Nephron (organoid): ENCODE results near the gene NUP107.
"Not testable (repeated sequence)": the region's sequence is repeated elsewhere in the genome, so short reads cannot be mapped to it uniquely, and the experiment has no call there.

Source experiments
- H3K27ac Mint-ChIP-seq, 3 experiments: 2 replicates each; pipeline ENCODE4 v1.8.0; 2020; ENCODE audit warnings: mixed read lengths in 3 of 3, mild to moderate bottlenecking in 2 of 3, moderate library complexity in 1 of 3
- H3K27me3 Mint-ChIP-seq: 2 replicates; pipeline ENCODE4 v1.8.0; 2021; ENCODE audit warnings: low read depth, mild to moderate bottlenecking, moderate library complexity, mixed read lengths
- H3K36me3 Mint-ChIP-seq: 2 replicates; pipeline ENCODE4 v1.8.0; 2020; ENCODE audit warnings: low read depth, mixed read lengths
- H3K4me1 Mint-ChIP-seq: 2 replicates; pipeline ENCODE4 v1.8.0; 2020; ENCODE audit warnings: mixed read lengths
- H3K4me3 Mint-ChIP-seq, 3 experiments: 2 replicates each; pipeline ENCODE4 v1.8.0; 2020; ENCODE audit warnings: mild to moderate bottlenecking in 3 of 3, mixed read lengths in 3 of 3, moderate library complexity in 2 of 3
- H3K9me3 Mint-ChIP-seq: 2 replicates; pipeline ENCODE4 v1.8.0; 2020; ENCODE audit warnings: mixed read lengths
- TF ChIP-seq, protein P1 (sequence below), 3 experiments: fragments of 200-600 bp; sonication (generic); IDR thresholded peaks; one replicate each; pipeline ENCODE4 v1.5.0; 2021; ENCODE audit warnings: antibody characterized with exemption in 3 of 3; ENCODE audit not compliant: unreplicated experiment in 3 of 3

NUP107 gene

DNA sequence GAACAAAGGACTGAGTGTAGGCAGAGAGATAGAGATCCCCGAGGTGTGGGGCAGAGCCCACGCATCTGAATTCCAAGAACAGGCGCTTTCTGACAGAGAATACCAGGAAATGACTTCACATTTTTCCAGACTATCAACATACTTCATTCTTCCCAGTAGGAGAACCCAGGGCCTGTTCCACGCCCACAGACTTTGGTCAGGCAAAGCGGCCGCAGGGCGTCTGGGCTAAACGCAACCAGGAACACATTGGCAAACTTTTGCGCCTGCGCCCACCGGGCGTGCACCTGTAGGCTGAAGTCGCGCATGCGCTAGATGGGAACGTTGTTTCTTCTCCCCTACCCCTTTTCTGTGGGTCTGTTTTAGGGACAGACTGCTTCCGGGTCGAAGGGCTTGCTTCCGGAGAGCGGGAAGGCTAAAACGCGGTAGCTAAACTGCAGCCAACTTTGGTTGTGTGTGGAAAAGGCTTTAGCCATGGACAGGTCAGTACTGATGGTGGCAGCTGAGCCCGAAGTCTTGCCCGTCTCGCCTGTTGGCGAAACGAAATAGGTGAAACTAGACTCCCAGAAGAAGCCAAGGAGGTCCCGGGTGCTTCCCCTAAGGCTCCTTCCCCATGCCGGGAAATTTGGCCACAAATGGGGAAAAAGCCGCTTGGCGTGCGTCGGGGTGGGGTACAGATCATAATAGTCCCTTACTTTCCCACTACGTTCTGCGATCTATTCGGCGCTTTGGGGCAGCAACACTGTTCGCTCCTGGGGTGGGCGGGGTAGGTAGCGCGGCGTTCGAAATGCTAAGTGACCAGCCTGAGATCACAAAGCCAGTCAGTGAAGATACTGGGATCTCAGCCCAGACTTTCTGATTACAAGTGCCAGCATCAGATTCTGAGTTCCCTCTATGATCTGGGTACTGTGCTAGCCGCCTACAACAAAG, at the start of gene NUP107:
Gene NUP107, plus strand, starts transcription at position 384 of the 927 bp plus-strand sequence. Its CDS starts 88 bp downstream, at position 472.
- no peaks in the 10 kb centered on the region for H3K9me3 Mint-ChIP-seq
- peaks cover 11% of the 10 kb centered on the region for H3K36me3 Mint-ChIP-seq
- TF ChIP-seq, protein P1, sequence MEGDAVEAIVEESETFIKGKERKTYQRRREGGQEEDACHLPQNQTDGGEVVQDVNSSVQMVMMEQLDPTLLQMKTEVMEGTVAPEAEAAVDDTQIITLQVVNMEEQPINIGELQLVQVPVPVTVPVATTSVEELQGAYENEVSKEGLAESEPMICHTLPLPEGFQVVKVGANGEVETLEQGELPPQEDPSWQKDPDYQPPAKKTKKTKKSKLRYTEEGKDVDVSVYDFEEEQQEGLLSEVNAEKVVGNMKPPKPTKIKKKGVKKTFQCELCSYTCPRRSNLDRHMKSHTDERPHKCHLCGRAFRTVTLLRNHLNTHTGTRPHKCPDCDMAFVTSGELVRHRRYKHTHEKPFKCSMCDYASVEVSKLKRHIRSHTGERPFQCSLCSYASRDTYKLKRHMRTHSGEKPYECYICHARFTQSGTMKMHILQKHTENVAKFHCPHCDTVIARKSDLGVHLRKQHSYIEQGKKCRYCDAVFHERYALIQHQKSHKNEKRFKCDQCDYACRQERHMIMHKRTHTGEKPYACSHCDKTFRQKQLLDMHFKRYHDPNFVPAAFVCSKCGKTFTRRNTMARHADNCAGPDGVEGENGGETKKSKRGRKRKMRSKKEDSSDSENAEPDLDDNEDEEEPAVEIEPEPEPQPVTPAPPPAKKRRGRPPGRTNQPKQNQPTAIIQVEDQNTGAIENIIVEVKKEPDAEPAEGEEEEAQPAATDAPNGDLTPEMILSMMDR (IDR thresholded peaks at IDR 0.05; ENCODE audit: unreplicated experiment in 3 of 3), result no peak
- no peaks in the 10 kb centered on the region for H3K27me3 Mint-ChIP-seq
- peak within 1 kb of the TSS; percentile 96 to 99 (median 98) for H3K4me3 Mint-ChIP-seq
- peaks cover 17% of the 10 kb centered on the region for H3K4me1 Mint-ChIP-seq
- H3K27ac Mint-ChIP-seq, result peak within 1 kb of the TSS; percentile 99 to 100 (median 99)

DNA sequence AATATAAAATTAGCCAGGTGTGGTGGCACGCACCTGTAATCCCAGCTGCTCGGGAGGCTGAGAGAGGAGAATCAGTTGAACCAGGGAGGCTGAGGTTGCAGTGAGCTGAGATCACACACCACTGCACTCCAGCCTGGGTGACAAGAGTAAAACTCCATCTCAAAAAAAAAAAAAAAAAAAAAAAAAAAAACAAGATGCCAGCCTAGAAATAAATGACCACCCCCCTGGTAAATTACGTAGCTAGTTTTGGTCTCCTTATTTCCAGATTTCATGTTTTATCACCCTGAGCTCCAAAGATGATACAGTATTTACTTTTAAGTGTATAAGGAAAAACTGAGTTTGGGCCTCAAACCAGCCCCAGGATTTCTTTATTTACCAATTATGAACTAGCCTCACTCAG, 49.3 kb upstream of the NUP107 start:
- H3K27ac Mint-ChIP-seq, H3K36me3 Mint-ChIP-seq, H3K4me3 Mint-ChIP-seq, H3K27me3 Mint-ChIP-seq, H3K9me3 Mint-ChIP-seq: not testable (repeated sequence)
- H3K4me1 Mint-ChIP-seq, result peaks cover 26% of the 10 kb centered on the region

DNA sequence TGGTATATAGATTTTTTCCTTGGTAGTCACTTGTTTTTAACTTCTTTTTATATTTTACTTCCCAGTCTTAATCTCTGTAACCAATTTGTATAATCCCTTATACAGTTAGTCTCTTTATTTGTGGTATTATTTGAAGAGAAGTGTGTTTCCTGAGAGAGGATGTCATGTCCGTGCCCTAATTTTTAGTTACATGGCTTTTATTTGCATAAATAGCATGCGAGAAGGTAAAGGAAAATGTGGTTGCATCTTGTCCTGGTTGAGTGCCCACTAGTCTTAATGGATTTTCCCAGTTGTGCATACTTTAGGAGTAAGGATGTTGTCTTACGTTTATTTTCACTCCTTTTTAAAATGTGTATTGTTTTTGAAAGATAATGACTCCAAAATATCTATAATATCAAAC, 48.6 kb upstream of the NUP107 start:
- Mint-ChIP-seq H3K4me3 (no peak overlapping the region), H3K9me3 (no peaks in the 10 kb centered on the region), H3K36me3 (peaks cover 15% of the 10 kb centered on the region), H3K27me3 (no peaks in the 10 kb centered on the region), H3K27ac (peak overlapping the region in 1 of 3 experiments; percentile 11), H3K4me1 (peaks cover 23% of the 10 kb centered on the region)
- TF ChIP-seq, protein P1 (IDR thresholded peaks at IDR 0.05; ENCODE audit: unreplicated experiment in 3 of 3), result no peak

DNA sequence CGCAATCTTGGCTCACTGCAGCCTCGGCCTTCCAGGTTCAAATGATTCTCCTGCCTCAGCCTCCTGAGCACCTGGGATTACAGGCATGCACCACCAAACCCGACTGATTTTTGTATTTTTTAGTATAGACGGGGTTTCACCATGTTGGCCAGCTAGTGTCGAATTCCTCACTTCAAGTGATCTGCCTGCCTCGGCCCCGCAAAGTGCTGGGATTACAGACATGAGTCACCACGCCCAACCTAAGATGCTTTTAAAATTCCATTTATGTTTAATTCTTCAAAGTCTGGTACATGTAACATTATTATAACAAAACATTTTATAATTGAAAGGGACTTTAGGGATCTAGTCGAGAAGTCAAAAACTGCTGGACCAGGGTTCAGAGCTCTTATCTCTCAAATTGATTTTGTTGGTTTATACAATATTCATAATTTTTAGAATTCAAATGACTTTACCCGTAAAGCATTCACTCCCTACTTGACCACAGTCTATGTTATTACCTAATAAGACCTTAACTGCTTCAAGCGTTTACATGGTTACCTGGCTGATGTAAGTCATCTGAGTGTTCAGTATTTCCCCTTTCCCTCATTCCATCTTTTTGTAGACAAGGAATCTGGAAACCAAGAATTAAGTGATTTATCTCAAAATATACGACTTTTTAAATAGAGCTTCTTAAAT, 47.9 kb upstream of the NUP107 start:
- H3K27ac Mint-ChIP-seq, result no peak overlapping the region
- H3K4me3 Mint-ChIP-seq, result no peak overlapping the region
- TF ChIP-seq, protein P1 (IDR thresholded peaks at IDR 0.05; ENCODE audit: unreplicated experiment in 3 of 3), result no peak
- no peaks in the 10 kb centered on the region for H3K9me3 Mint-ChIP-seq
- H3K36me3 Mint-ChIP-seq, result peaks cover 16% of the 10 kb centered on the region
- peaks cover 18% of the 10 kb centered on the region for H3K4me1 Mint-ChIP-seq
- no peaks in the 10 kb centered on the region for H3K27me3 Mint-ChIP-seq

DNA sequence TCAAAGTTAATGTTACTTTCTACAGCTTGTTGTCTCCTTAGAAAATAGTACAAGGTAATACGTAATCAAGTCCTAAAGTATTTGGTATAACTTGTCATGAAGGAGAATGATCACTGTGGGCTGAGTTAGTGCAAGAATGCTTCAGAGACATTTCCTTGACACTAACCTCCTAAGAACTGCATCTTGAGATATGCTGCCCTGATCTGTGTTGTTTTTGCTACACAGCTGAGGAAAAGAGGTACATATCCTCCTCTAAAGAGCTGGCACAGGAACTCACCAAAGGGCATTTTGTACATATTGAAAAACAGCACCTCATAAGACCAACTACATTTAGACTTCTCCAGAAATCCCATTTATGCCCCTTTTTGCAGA, 47.4 kb upstream of the NUP107 start:
- H3K4me3 Mint-ChIP-seq, result no peak overlapping the region
- no peaks in the 10 kb centered on the region for H3K27me3 Mint-ChIP-seq
- TF ChIP-seq, protein P1 (IDR thresholded peaks at IDR 0.05; ENCODE audit: unreplicated experiment in 3 of 3), result no peak
- peaks cover 19% of the 10 kb centered on the region for H3K36me3 Mint-ChIP-seq
- no peak overlapping the region for H3K27ac Mint-ChIP-seq
- peaks cover 13% of the 10 kb centered on the region for H3K4me1 Mint-ChIP-seq
- no peaks in the 10 kb centered on the region for H3K9me3 Mint-ChIP-seq

DNA sequence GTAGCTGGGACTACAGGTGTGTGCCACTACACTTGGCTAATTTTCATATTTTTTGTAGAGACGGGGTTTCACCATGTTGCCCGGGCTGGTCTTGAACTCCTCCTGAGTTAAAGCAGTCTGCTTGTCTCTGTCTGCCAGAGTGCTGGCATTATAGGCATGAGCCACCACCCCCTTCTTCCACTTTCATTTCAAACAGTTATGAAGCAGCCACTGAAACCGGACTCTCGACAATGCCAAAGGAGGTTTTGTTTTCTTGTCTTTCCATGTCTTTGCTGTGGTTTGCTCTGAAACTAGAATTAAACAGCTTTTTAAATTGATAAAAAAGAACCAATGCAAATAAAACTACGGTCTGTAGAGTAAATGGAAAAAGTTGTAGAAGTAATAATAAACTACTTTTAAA, 45.6 kb upstream of the NUP107 start:
- Mint-ChIP-seq H3K4me3 (no peak overlapping the region), H3K27me3 (no peaks in the 10 kb centered on the region), H3K27ac (no peak overlapping the region), H3K4me1 (peaks cover 4% of the 10 kb centered on the region), H3K9me3 (no peaks in the 10 kb centered on the region), H3K36me3 (peaks cover 23% of the 10 kb centered on the region)
- TF ChIP-seq, protein P1 (IDR thresholded peaks at IDR 0.05; ENCODE audit: unreplicated experiment in 3 of 3), result no peak
